Measurements from ENCODE around the gene RIPK3. TPM values are rescaled to one million over a fixed set of nuclear protein-coding genes. Genes with fewer than 3 reads are reported as not detected.

The RIPK3 gene
- total and polyA plus RNA-seq, 4 donors: 1.0 to 2.9 (median 1.9) TPM

DNA sequence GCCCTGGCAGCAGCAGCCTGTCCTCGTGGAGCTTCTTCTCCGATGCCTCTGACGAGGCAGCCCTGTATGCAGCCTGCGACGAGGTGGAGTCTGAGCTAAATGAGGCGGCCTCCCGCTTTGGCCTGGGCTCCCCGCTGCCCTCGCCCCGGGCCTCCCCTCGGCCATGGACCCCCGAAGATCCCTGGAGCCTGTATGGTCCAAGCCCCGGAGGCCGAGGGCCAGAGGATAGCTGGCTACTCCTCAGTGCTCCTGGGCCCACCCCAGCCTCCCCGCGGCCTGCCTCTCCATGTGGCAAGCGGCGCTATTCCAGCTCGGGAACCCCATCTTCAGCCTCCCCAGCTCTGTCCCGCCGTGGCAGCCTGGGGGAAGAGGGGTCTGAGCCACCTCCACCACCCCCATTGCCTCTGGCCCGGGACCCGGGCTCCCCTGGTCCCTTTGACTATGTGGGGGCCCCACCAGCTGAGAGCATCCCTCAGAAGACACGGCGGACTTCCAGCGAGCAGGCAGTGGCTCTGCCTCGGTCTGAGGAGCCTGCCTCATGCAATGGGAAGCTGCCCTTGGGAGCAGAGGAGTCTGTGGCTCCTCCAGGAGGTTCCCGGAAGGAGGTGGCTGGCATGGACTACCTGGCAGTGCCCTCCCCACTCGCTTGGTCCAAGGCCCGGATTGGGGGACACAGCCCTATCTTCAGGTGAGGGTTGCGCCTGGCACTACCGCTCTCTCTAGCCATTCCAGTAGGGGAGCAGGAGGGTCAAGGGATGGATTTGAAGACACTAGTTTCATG, 30.3 kb upstream of the RIPK3 start:
- DNase-seq (ENCODE audit: low spot score): no peak
- Histone ChIP-seq H3K9ac (ENCODE audit: low read depth in 1 of 2, low read length in 2 of 2) (no peak overlapping the region), H3K27ac (ENCODE audit: low read depth in 1 of 2, low read length in 2 of 2) (no peak overlapping the region), H3K27me3 (ENCODE audit: control insufficient read depth in 4 of 4, insufficient read depth in 4 of 4, low read length in 3 of 4) (peaks cover 0 to 5% (median 0%) of the 10 kb centered on the region in 4 donors), H3K9me3 (ENCODE audit: control insufficient read depth in 4 of 4, low read length in 3 of 4) (no peaks in the 10 kb centered on the region), H3K36me3 (ENCODE audit: control insufficient read depth in 4 of 4, insufficient read depth in 3 of 4, low read depth in 1 of 4, low read length in 3 of 4) (no peaks in the 10 kb centered on the region), H3K4me3 (ENCODE audit: low read depth in 1 of 3, low read length in 3 of 3) (no peak overlapping the region), H3K4me1 (ENCODE audit: control insufficient read depth in 4 of 4, insufficient read depth in 4 of 4, low read length in 3 of 4) (peaks cover 0 to 5% (median 3%) of the 10 kb centered on the region in 4 donors)
- TF ChIP-seq MAX (IDR thresholded peaks at IDR 0.05): no peak
- TF ChIP-seq, protein P1, sequence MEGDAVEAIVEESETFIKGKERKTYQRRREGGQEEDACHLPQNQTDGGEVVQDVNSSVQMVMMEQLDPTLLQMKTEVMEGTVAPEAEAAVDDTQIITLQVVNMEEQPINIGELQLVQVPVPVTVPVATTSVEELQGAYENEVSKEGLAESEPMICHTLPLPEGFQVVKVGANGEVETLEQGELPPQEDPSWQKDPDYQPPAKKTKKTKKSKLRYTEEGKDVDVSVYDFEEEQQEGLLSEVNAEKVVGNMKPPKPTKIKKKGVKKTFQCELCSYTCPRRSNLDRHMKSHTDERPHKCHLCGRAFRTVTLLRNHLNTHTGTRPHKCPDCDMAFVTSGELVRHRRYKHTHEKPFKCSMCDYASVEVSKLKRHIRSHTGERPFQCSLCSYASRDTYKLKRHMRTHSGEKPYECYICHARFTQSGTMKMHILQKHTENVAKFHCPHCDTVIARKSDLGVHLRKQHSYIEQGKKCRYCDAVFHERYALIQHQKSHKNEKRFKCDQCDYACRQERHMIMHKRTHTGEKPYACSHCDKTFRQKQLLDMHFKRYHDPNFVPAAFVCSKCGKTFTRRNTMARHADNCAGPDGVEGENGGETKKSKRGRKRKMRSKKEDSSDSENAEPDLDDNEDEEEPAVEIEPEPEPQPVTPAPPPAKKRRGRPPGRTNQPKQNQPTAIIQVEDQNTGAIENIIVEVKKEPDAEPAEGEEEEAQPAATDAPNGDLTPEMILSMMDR (IDR thresholded peaks at IDR 0.05; ENCODE audit: low read depth, low read length, missing input control): no peak
- TF ChIP-seq JUND (IDR thresholded peaks at IDR 0.05): no peak
- TF ChIP-seq RXRA (IDR thresholded peaks at IDR 0.05): no peak
- no peak for TF ChIP-seq TAF1 (conservative IDR thresholded peaks at IDR 0.05)
- no peak for TF ChIP-seq EGR1 (IDR thresholded peaks at IDR 0.05; ENCODE audit: low read depth in 2 of 2)
- TF ChIP-seq, protein P2, sequence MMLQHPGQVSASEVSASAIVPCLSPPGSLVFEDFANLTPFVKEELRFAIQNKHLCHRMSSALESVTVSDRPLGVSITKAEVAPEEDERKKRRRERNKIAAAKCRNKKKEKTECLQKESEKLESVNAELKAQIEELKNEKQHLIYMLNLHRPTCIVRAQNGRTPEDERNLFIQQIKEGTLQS (IDR thresholded peaks at IDR 0.05): no peak
- TF ChIP-seq YY1 (IDR thresholded peaks at IDR 0.05): no peak
- TF ChIP-seq REST (IDR thresholded peaks at IDR 0.05): no peak
- TF ChIP-seq FOXA2 (IDR thresholded peaks at IDR 0.05): no peak
- 92% methylated on average over 32 of the region's 32 CpGs for WGBS

- Histone ChIP-seq H3K36me3 (ENCODE audit: control insufficient read depth in 4 of 4, insufficient read depth in 3 of 4, low read depth in 1 of 4, low read length in 3 of 4) (no peaks in the 10 kb centered on the region), H3K9ac (ENCODE audit: low read depth in 1 of 2, low read length in 2 of 2) (no peak overlapping the region), H3K4me1 (ENCODE audit: control insufficient read depth in 4 of 4, insufficient read depth in 4 of 4, low read length in 3 of 4) (peaks cover 0 to 5% (median 3%) of the 10 kb centered on the region in 4 donors), H3K27me3 (ENCODE audit: control insufficient read depth in 4 of 4, insufficient read depth in 4 of 4, low read length in 3 of 4) (peaks cover 0 to 5% (median 0%) of the 10 kb centered on the region in 4 donors), H3K27ac (ENCODE audit: low read depth in 1 of 2, low read length in 2 of 2) (no peak overlapping the region), H3K4me3 (ENCODE audit: low read depth in 1 of 3, low read length in 3 of 3) (no peak overlapping the region), H3K9me3 (ENCODE audit: control insufficient read depth in 4 of 4, low read length in 3 of 4) (no peaks in the 10 kb centered on the region)
- DNase-seq (ENCODE audit: low spot score): no peak
- 93% methylated on average over 20 of the region's 20 CpGs for WGBS
- TF ChIP-seq EGR1 (IDR thresholded peaks at IDR 0.05; ENCODE audit: low read depth in 2 of 2): no peak
- TF ChIP-seq GABPA (IDR thresholded peaks at IDR 0.05 in 1 of 2, conservative IDR thresholded peaks at IDR 0.05 in 1 of 2): no peak
- no peak for TF ChIP-seq NR2F2 (IDR thresholded peaks at IDR 0.05)
- no peak for TF ChIP-seq JUND (IDR thresholded peaks at IDR 0.05)
- no peak for TF ChIP-seq FOXA1 (IDR thresholded peaks at IDR 0.05)
- no peak for TF ChIP-seq HNF4G (IDR thresholded peaks at IDR 0.05)
- TF ChIP-seq FOXA2 (IDR thresholded peaks at IDR 0.05): no peak
- TF ChIP-seq RAD21 (IDR thresholded peaks at IDR 0.05): no peak
- TF ChIP-seq, protein P3, sequence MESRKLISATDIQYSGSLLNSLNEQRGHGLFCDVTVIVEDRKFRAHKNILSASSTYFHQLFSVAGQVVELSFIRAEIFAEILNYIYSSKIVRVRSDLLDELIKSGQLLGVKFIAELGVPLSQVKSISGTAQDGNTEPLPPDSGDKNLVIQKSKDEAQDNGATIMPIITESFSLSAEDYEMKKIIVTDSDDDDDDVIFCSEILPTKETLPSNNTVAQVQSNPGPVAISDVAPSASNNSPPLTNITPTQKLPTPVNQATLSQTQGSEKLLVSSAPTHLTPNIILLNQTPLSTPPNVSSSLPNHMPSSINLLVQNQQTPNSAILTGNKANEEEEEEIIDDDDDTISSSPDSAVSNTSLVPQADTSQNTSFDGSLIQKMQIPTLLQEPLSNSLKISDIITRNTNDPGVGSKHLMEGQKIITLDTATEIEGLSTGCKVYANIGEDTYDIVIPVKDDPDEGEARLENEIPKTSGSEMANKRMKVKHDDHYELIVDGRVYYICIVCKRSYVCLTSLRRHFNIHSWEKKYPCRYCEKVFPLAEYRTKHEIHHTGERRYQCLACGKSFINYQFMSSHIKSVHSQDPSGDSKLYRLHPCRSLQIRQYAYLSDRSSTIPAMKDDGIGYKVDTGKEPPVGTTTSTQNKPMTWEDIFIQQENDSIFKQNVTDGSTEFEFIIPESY (IDR thresholded peaks at IDR 0.05): no peak
- TF ChIP-seq SP1 (IDR thresholded peaks at IDR 0.05): no peak
- no peak for TF ChIP-seq HNF4A (conservative IDR thresholded peaks at IDR 0.05)
- no peak for TF ChIP-seq MAX (IDR thresholded peaks at IDR 0.05)
- TF ChIP-seq, protein P1 (IDR thresholded peaks at IDR 0.05; ENCODE audit: low read depth, low read length, missing input control): no peak
- TF ChIP-seq YY1 (IDR thresholded peaks at IDR 0.05): no peak
- TF ChIP-seq, protein P2 (IDR thresholded peaks at IDR 0.05): no peak
- no peak for TF ChIP-seq RXRA (IDR thresholded peaks at IDR 0.05)
- no peak for TF ChIP-seq TAF1 (conservative IDR thresholded peaks at IDR 0.05)
Observed at GRCh38 chr14:24369463-24369862, 29.7 kb upstream of the RIPK3 start.

Measured in liver (tissue), 9 donors.